K562 (cell line): ENCODE results near the gene HS3ST1.

Experiments used
- ATF2 ChIP-seq: sonication (generic); formaldehyde crosslinking; IDR thresholded peaks from 2 replicates; pipeline ENCODE4 v1.8.1; 2022; ENCODE audit warnings: missing genetic modification reagents
- CTCF ChIP-seq, 3 experiments: IDR thresholded peaks in 2 of 3; conservative IDR thresholded peaks in 1 of 3; 2 replicates each; pipeline ENCODE4 v1.5.1; 2011 to 2012; ENCODE audit warnings: low read length in 3 of 3, mild to moderate bottlenecking in 3 of 3, control low read depth in 2 of 3, improper control_type of control experiment in 1 of 3, inconsistent platforms in 1 of 3, low read depth in 1 of 3, mixed read lengths in 1 of 3, moderate library complexity in 1 of 3; ENCODE audit not compliant: insufficient read depth in 2 of 3
- HCFC1 ChIP-seq: IDR thresholded peaks from 2 replicates; pipeline ENCODE4 v1.6.1; 2012; ENCODE audit warnings: low read depth, low read length, improper control_type of control experiment
- SMC3 ChIP-seq: conservative IDR thresholded peaks from 2 replicates; pipeline ENCODE4 v1.6.1; 2011; ENCODE audit warnings: low read depth, low read length, improper control_type of control experiment; ENCODE audit not compliant: insufficient read depth

- TF ChIP-seq ATF2 (no peak), HCFC1 (no peak), SMC3 (no peak), CTCF (IDR thresholded peaks at IDR 0.05 in 2 of 3, conservative IDR thresholded peaks at IDR 0.05 in 1 of 3; ENCODE audit: insufficient read depth in 2 of 3, low read depth in 1 of 3, low read length in 3 of 3) (no peak)
These were observed 27.7 kb upstream of the HS3ST1 start for GRCh38 chr4:11456401-11456800.
